Limb (tissue), 2 donors: Measurements from ENCODE around the gene ERBB4.

Experiments
- DNase-seq, 2 donors: peaks; one replicate each; pipeline ENCODE4 v3.0.0-alpha.2; 2016; ENCODE audit errors: extremely low spot score in 2 of 2

ERBB4 gene

DNA sequence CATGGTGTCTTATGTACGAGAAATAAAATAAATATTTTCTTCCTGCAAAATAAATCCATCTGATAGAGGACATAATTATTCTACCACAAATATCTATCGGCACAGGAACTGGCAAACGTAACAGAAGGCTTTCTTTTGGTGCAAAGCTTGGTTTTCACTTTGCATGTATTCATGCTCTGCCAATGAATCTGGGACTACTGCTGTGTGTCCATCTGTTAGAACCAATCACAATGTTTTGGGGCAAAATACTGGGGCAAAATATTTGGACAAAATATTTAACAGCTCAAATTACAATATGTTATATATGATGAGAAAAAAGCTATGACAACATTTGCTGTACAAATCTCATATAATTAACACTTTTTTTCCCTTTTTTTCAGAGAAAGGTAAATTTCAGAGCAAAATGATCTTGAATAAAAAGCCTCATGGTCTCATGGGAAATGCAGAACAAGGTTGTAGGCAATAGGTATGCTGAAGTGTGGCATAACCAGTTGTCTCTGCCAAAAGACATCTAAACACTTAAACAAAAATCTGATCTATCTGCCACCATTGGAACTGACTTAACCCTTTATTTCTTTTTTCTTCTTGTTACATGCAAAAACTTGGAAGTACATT, 1059.0 kb downstream of the ERBB4 start:
- no peak for DNase-seq

DNA sequence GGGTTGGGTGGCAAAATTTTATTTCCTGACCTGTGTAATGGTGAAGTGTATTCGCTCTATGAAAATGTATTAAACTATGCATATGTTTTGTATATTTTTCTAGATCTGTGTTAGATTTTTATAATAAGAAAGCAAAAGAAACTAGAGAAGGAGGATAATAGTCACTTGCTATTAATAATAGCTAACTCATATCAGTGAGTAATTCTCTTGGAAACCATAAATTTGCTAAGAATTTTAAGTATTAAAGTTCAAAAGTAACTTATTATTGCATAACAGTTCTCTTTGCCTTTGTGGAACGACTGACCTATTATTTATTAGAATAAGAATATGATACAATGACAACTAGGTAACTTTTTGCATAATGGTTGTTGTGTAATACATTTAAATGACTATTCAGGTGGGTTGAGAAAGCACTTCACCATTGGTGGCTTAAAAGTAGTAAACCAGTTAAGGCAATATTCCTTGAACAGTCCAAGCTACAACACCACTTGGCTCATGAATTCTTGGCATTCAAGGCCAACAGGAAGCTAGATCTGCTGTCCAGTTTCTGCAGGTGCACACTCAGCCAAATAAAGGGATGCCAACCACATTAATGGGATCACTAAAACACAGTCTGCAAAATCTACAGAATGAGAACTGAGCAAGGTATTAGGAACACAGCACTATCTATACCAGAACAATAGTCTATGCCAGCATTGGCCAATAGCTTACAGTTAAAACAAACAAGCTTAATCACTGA, 1060.9 kb downstream of the ERBB4 start:
- no peak for DNase-seq

DNA sequence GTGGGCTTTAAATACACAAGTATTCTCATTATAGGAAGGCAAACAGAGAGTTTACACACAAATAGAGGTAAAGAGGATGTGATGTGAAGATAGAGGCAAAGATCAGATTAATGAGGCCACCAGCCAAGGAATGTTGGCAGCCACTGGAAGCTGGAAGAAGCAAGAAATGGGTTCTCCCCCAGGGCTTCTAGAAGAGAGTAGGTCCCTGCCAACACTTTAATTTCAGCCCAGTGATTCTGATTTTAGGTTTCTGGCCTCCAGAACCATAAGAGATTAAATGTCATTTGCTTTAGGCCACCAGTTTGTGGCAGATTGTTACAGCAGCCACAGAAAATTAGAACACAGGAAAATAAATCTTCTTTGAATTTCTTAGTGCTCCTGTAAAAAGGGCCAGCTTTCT, 1065.5 kb downstream of the ERBB4 start:
- DNase-seq: no peak

DNA sequence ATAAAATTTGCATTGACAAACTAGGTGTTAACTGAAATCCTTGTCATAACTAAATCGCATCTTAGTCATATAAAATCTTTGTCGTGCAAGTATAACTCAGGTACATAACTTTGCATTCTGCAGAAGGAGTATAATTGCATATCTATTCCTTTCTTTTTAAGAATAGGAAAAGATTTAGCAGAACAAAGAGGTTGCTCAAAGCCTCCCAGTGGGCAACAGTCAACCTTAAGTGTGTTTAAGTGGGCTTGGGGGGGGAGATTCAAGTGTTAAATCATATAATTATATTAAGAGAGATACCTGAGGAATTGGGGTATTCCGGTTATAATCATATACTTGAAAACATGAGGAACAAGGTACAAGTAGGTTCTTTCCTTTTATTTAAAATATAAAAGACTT, 1068.9 kb downstream of the ERBB4 start:
- DNase-seq: no peak

DNA sequence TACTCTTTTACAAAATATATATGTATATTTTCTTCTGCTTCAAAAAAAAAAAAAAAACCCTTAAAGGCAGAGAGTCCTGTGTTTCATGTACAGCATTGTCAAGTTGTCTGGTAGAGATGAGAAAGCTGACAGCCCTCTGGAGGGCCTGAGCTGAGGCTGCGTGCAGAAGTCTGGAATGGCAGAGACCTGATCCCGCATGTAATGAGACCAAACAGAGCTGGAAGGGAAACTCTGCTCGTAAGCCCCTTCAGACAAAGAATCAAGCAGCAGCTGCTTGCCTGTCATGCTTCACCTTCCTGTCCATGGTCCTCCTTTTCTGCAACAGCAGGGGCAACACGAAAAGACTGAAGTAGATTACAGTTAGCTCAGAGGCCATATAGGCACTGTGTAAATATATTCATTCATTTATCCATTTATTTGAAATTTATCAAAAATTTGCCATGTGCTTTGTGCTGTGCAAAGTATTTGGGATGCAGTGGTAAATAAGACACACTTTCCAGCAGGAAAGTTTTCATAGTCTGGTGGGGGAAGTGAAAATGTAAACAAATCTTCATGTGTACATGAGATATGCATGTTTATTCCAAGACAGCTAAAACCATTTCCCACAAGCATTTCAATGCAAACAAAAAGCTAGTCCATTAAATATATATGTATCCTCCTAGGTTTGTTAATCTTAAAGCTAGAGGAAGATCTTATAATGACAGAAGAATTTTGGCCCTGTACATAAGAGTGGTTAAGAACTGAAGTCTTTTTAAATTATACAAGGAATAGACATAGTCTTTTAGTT, 1069.5 kb downstream of the ERBB4 start:
- peak in 1 of 2 donors; percentile 25 for DNase-seq

DNA sequence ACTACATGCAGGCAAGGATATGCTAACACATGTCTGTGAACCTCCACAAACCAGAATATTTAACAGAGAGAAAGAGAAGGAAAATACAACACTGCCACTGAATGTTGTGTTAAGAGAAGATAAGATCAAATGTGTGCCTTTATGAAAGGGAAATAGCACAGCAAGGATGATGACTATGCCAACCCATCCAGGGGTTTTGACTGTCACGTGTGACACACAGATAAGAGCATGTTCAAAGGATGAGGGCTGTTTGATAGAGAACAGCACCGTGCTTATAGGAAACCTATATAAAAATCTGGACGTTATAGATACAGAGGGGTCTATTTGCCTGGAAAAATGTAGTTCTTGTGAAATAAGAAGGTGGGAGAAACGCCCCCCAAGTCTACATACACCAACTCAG, 1070.4 kb downstream of the ERBB4 start:
- no peak for DNase-seq

DNA sequence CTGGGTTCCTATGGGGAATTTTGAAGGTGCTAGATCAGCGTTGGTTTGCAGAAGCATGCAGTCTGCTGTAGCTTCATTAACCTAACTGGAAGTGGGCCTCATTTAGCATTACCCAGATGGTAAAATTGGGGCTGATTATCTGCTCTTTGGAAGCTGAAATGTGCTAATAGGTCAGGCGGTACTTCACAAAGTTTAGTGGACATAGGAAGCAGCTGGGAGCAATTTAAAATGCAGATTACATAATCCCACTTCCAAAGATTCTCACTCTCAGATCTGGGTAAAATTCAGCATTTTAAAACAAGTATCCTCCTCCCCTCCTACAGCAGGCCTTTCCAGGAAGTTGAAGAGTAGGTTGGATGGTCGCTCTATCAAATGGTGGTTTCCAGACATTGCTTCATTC, 1075.2 kb downstream of the ERBB4 start:
- no peak for DNase-seq

DNA sequence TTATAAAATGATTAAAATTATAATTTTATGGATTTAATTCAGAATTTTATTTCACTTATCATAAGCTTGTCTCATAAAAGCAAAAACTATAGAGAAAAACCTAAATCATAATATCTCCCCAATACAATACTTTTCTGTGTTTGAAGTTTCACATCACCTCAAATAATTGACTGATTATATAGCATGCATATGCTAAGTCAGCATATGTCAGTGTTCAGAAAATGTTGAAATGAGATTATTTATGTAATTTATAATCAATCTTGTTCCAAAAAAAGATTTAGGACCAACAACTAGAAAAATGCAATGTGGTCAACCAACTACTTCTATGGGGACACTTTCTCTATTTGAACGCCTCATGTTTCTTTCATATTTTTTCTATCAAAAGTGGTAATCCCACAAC, 1079.6 kb downstream of the ERBB4 start:
- no peak for DNase-seq

DNA sequence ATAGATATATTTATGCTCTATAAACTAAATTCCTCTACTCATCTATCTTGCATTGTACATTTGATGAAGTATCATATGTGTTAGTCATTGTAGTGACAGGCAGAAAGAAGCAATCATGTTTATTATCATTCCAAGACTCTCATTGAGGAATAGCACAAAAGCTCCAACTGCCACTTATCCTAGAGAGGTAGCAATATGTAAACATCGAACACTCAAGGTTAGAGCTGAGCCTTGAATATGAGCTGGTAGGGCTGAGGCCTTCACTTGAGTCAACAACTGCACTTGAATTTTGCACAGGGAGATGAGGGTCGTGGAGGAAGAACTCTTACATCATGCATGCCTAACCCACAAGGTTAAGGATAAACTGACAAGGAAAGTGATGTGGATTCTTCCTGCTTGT, 1081.3 kb downstream of the ERBB4 start:
- DNase-seq: no peak

DNA sequence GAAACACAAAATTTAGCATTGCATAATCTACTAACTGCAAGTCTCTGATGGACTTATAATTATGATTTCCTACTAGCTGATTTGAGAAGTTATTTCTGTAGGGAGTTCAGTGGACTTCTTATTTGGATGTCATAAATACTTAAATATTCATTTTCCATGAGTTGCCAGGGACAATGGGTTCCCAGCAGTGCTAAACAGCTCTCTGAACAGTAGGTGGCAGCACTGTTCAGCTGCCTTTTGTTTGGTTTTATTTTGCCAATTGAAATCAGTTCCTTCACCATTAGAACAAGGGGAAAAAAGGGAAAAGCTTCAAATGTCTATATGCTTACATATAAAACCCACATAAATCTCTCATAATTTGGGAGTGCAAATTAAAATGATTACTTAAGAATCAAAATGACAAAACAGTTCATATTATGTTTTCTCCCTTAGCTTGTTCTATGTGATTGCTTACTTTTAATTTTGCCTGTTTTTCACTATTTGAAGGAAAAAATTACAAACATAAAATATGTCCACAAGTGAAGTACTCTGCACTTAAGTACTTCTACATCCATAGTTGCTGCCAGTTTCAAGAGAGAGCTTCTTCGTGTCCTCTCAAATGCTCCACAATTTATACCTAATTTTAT, 1083.3 kb downstream of the ERBB4 start:
- peak; percentile 65 to 73 for DNase-seq

DNA sequence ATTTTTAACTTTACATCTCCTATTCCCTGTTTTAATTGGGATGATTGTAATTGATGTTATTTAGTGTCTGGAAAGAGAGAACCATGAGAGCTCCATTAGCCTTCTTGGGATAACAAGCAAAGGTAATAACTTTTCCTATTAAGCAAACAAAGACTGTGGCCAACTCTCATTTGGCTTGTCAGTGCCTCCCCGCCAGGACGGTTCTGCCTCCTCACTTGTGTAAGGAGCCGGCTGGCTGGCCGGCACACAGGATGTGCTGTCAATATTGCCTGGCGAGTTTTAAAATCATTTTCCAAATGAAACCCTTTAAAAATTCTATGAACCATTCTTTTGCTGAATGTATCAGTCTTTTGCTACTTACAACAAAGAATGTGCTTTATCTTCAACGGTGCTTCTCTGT, 1083.9 kb downstream of the ERBB4 start:
- DNase-seq: peak in 1 of 2 donors; percentile 32

DNA sequence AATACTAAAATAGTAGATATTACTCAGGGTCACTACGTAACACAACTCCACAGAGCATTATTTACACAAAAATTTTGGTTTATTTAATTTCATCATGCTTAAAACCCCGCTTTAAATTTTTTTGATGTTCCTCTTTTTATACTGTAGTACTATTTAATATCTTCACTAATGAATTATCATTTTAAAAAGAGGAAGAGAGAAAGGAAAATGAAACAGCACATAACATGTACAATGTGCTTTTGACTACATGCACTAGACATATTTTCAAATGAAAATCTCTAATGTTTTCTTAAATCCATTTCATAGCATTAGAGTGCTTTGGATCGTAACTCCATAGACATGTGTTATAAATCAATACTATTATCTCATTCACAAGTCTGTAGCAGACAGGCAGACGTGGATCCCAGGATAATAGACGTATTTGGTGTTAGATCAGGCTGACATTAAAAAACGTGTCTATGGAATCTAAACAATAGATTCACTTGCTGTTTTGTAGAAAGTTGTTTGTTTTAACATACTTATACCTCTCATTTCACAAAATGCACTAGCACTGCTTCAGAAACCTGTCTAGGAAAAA, 1085.2 kb downstream of the ERBB4 start:
- no peak for DNase-seq

DNA sequence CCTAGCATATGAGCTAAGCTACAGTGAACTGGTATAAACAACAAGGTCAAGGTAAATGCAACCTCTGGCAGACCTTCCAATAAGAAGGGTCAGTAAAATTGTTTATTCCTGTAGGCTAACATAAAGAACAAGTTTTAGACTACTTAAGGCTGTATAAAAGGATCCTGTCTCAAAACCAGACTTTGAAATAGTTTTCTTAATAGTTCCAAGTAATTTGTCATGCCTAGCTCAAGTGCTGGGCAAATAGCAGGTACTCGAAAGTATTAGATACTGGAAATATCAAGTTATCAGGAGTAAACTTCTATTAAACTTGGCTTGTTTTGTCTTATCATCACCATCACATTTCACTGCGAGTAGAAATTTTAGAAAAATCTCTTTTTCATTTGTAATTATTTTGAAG, 1087.0 kb downstream of the ERBB4 start:
- no peak for DNase-seq

DNA sequence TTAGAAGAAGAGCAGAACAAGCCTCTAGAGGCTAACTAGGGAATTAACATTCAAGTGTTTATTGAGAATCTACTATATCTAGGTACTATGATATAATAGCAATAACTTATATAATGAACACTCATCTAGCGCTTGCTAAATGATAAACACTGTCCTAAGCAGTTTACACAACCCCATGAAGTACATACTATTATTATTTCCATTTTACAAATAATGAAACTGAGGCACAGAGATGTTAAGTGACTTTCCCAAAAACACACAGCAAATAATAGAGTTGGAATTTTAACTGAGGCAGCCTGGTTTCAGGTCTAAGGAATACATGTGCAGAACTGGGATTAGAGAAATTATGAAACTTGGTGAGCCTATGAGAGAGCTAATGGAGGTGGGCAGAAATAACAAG, 1088.8 kb downstream of the ERBB4 start:
- no peak for DNase-seq

DNA sequence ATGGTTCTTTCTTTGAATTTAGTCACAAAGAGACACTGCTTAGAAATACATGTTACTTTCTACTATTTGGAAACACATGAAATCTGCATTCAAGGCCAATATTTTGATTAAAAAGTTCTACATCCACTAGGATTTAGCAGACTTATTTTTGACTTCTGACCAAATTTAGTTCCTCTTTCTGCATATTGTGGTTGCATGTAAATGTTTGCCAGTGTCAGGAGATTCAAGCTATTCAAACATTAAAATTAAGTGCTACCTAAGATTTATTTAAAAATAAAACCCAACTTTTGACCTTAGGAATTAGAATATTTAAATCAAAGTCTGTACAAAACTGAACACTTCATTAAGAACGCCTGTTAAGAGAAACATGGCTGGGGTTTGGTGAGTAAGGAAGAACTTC, 1091.1 kb downstream of the ERBB4 start:
- no peak for DNase-seq

DNA sequence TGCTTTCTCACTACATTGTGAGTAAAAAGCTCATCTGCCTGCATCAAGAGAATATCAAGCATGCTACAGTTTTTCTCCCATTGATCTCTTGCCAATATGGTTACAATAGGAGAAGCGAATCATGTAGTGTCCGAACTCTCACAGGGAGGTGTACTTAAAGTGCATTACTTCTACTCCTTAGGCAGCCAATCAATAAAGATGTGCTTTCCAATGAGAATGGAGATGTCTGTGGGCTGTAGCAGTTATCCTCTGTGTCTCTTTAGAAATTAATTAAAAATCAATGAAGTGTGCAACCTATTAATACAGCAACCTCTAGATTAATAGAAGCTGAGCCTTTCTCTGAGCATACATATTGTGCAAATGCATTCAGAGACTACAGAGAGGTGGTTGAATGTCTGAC, 1098.5 kb downstream of the ERBB4 start:
- DNase-seq: no peak

DNA sequence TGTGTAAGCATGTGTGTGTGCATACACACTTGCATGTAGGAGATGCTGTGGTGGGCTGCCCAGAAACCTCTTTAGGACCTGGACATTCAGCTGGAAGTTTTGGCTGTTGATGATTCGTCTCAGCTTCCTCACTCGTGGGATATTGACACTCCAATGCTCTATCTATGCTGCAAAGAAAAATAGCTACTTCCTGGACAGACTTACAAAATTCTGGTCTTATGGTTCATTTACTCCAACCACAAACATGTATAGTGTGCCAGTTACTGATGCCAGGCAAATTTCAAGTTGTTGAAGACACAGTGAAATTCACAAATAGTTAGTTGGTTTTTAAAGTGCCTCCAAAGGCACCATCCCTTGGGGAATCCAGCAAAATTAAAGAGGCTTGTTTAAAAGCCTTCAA, 1099.6 kb downstream of the ERBB4 start:
- DNase-seq: no peak

DNA sequence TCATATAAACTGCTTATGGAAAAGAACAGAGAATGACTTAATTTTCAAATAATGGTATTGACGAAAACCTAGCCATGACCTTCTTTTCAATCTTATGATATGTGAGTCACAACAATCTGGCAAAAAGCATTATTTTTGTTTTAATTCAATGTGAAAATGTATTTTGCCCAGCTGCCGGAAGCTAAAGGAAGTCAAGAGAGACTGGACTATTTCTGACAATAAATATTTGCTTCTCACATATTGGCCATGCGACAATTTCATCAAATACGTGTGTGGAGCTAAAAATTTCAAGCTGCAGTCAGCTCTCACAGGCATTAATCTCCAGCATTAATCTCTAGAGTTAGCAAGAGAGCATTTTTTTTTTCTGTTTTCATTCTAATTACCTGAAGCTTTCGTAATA, 1101.2 kb downstream of the ERBB4 start:
- no peak for DNase-seq

DNA sequence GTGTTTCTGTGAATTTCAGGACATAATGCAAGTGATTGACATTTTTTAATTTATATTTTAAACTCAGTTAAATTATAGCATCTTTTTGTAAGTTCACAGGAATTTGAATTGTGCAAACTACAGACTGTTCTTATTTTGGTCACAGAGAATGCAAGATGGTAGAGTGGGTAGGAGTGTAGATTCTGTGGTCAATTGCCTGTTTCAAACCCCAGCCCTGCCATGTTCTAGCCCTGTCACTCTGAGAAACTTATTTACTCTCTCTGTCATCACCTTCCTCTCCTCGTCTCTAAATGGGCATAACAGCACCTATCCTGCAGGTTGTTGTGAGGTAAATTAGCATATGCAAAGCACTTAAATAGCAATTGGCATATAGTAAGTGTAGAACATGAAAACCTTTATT, 1102.4 kb downstream of the ERBB4 start:
- DNase-seq: no peak

DNA sequence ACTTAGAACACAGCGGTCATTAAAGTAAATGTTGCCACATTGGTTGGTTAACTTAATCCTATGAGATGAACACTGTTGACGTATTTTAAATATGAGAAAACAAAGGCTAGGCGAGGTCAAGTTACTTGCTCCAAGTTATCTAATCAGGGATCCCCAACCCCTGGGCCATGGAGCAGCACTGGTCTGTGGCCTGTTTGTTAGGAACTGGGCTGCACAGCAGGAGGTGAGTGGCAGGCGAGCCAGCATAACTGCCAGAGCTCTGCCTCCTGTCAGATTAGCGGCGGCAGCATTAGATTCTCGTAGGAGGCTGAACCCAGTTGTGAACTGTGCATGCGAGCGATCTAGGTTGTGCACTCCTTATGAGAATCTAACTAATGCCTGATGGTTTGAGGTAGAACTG, 1103.3 kb downstream of the ERBB4 start:
- DNase-seq: no peak

DNA sequence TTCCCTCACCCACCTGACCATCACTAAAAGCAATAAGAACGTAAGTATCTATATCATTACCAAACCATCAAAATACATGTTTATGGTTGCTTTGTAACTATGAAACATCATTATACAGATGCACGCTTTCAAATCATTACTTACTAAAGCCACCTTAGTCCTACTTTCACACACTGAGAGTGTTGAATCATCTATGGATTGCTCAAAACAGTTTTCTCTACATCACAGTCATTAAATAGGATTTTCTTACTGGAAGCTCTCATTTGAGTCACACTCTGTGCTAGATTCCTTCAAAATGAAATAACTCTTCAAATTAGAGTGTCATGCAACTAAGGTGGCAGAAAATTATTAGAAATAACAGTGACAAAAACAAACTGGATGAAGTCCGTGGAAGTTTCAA, 1103.8 kb downstream of the ERBB4 start:
- no peak for DNase-seq
